Esophagus (tissue), 2 donors: ENCODE measurements around the gene MRRF. TPM values are rescaled to one million over a fixed set of nuclear protein-coding genes. Genes with fewer than 3 reads are reported as not detected.
"Not testable (repeated sequence)": the region's sequence is repeated elsewhere in the genome, so short reads cannot be mapped to it uniquely, and the experiment has no call there.

Experiments
- H3K27ac ChIP-seq, 2 donors: one replicate each; pipeline ENCODE4 v1.5.1; 2013; ENCODE audit warnings: low read depth in 2 of 2, mild to moderate bottlenecking in 2 of 2, inconsistent platforms in 1 of 2, low read length in 1 of 2, moderate library complexity in 1 of 2
- H3K27me3 ChIP-seq, 2 donors: one replicate each; pipeline ENCODE4 v1.6.1; 2013; ENCODE audit warnings: low read length in 2 of 2, control low read depth in 1 of 2, mild to moderate bottlenecking in 1 of 2; ENCODE audit not compliant: insufficient read depth in 2 of 2, control insufficient read depth in 1 of 2
- H3K36me3 ChIP-seq, 2 donors: one replicate each; pipeline ENCODE4 v1.6.1; 2013; ENCODE audit warnings: low read length in 1 of 2; ENCODE audit not compliant: control insufficient read depth in 2 of 2, insufficient read depth in 2 of 2
- H3K4me1 ChIP-seq, 2 donors: one replicate each; pipeline ENCODE4 v1.6.1; 2013; ENCODE audit warnings: low read length in 1 of 2; ENCODE audit not compliant: control insufficient read depth in 2 of 2, insufficient read depth in 2 of 2
- H3K4me3 ChIP-seq, 2 donors: one replicate each; pipeline ENCODE4 v1.5.1; 2013; ENCODE audit warnings: low read length in 2 of 2, mild to moderate bottlenecking in 2 of 2, low read depth in 1 of 2, moderate library complexity in 1 of 2
- H3K9me3 ChIP-seq, 2 donors: one replicate each; pipeline ENCODE4 v1.6.1; 2013; ENCODE audit warnings: mild to moderate bottlenecking in 2 of 2, low read depth in 1 of 2, low read length in 1 of 2, moderate library complexity in 1 of 2; ENCODE audit not compliant: control insufficient read depth in 2 of 2, insufficient read depth in 1 of 2
- WGBS, 2 donors: extraction: QIAGEN DNeasy Blood & Tissue Kit; methylation state at CpG; one replicate each; pipeline ENCODE4 v1.1.7; 2013; 5-methylcytosine and 5-hydroxymethylcytosine counted together
- polyA plus RNA-seq, 2 donors: library from polyadenylated mRNA; stranded (reverse); fragments of 200-250 nt; gene quantifications; one replicate each; pipeline ENCODE4 v1.2.3, GENCODE V29; 2013
- donor health status: healthy with polysubstance abuse.
- donor health status: Bipolar disorder and iron deficiency.

Gene MRRF
- polyA plus RNA-seq, 2 donors: 22.4 to 36.3 TPM

GRCh38 chr9:122356627-122357026 is 91.9 kb downstream of the MRRF start:
- Histone ChIP-seq H3K4me3 (no peak overlapping the region), H3K4me1 (no peaks in the 10 kb centered on the region), H3K27me3 (no peaks in the 10 kb centered on the region), H3K36me3 (no peaks in the 10 kb centered on the region), H3K9me3 (no peaks in the 10 kb centered on the region), H3K27ac (no peak overlapping the region)
- WGBS, 2 donors: 38 to 61% methylated on average over 2 of the region's 2 CpGs

DNA sequence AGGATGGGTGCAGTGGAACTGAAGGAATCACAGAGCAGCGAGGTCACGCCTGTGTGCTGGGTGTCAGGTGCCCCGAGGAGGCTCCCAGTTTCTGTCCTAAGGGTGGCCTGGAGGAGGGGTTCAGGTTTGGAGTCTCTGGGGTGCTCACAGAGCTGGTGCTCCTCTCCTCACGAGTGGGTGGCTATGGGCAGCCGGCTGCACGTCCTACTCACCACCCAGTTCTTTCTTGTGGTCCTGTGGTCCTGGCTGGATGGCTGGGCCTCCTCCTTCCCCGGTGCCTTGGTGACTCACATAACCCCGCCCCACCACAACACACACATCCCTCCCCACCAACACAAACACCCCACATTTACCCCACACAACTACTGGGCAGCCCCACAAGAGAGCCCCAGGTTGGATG is 96.2 kb downstream of the MRRF start:
- H3K27ac ChIP-seq: no peak overlapping the region
- WGBS, 2 donors: 74 to 76% methylated on average over 8 of the region's 8 CpGs

DNA sequence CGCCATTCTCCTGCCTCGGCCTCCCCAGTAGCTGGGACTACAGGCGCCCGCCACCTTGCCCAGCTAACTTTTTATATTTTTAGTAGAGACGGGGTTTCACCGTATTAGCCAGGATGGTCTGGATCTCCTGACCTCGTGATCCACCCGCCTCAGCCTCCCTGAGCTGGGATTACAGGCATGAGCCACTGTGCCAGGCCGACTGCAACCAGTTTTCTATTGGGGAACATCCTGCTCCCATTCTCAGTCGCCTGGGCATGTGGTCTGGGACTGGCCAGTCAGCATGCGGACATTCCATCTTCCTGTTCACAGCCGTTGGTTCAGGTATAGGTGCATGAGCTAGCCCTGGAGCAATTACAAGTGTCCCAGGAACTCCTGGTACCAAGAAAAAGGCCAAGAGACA is 98.4 kb downstream of the MRRF start:
- not testable (repeated sequence) for H3K4me3 ChIP-seq, H3K27ac ChIP-seq, H3K9me3 ChIP-seq, H3K27me3 ChIP-seq, H3K36me3 ChIP-seq
- H3K4me1 ChIP-seq: peaks cover 0 to 11% of the 10 kb centered on the region in 2 donors
- 93 to 94% methylated on average over 12 of the region's 12 CpGs for WGBS, 2 donors

More for the DNA sequence above, 96.2 kb downstream of the MRRF start:
- peaks cover 0 to 5% of the 10 kb centered on the region in 2 donors for H3K4me1 ChIP-seq
- H3K9me3 ChIP-seq: no peaks in the 10 kb centered on the region
- H3K4me3 ChIP-seq: no peak overlapping the region
- H3K27me3 ChIP-seq: no peaks in the 10 kb centered on the region
- no peaks in the 10 kb centered on the region for H3K36me3 ChIP-seq

DNA sequence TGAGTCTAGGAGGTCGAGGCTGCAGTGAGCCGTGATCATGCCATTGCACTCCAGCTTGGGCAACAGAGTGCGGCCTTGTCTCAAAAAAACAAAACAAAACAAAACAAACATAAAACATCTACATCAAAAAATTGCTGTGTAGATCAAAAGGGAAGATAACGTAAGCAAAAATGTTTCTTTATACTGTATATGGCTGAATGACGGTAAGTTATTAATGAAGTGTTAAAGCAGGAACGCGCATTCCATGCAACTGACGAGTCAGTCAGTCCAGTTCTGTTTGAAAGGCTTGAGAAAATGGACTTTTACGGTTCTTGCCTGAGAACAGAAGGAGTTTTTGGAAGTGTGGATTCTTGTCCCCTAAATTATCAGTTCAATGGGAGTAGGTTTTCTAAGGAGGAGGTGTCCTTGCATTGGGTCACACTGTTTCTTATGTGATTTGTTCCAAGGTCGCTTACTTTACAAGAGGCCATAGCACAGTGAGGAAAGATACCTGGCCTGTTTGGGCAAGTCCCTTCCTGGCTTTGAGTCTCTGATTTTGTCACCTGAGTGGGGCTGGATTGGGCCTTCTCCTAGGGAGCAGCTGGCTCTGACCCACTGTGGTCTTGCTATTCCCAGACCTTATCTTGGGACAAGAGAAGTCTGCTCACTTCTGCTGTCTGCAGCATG is 99.6 kb downstream of the MRRF start:
- 62 to 76% methylated on average over 10 of the region's 10 CpGs for WGBS, 2 donors
- H3K27me3 ChIP-seq: no peaks in the 10 kb centered on the region
- peaks cover 4 to 20% of the 10 kb centered on the region in 2 donors for H3K4me1 ChIP-seq
- no peaks in the 10 kb centered on the region for H3K36me3 ChIP-seq
- H3K27ac ChIP-seq: peak overlapping the region; percentile 73 to 79
- H3K9me3 ChIP-seq: no peaks in the 10 kb centered on the region
- no peak overlapping the region for H3K4me3 ChIP-seq

GRCh38 chr9:122364783-122365150 is 100.1 kb downstream of the MRRF start:
- Histone ChIP-seq H3K27me3 (no peaks in the 10 kb centered on the region), H3K4me3 (no peak overlapping the region), H3K9me3 (no peaks in the 10 kb centered on the region), H3K4me1 (peaks cover 7 to 23% of the 10 kb centered on the region in 2 donors), H3K27ac (peak overlapping the region; percentile 73 to 79), H3K36me3 (no peaks in the 10 kb centered on the region)
- 51 to 66% methylated on average over 10 of the region's 10 CpGs for WGBS, 2 donors

GRCh38 chr9:122366074-122366660 is 101.5 kb downstream of the MRRF start:
- peaks cover 8 to 25% of the 10 kb centered on the region in 2 donors for H3K4me1 ChIP-seq
- H3K36me3 ChIP-seq: no peaks in the 10 kb centered on the region
- H3K27ac ChIP-seq: peak overlapping the region in 1 of 2 donors; percentile 50
- H3K9me3 ChIP-seq: no peaks in the 10 kb centered on the region
- no peak overlapping the region for H3K4me3 ChIP-seq
- H3K27me3 ChIP-seq: no peaks in the 10 kb centered on the region
- 60 to 63% methylated on average over 6 of the region's 6 CpGs for WGBS, 2 donors

DNA sequence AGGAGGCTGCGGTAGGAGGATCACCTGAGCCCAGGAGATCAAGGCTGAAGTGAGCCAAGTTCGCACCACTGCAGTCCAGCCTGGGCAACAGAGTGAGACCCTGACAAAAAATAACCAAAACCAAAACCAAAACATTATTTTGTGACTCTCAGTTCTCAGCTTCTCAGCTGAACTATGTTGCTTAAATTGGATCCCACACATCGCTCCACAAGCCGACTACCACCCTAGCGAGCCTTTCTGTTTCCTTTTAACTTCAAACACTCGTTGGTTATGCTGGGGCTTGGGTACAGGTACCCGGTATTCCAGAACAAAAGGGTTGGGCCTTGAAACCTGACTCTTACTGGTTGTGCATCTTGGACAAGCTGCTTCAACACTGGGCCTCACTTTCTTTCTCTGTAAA is 102.4 kb downstream of the MRRF start:
- Histone ChIP-seq H3K4me3 (no peak overlapping the region), H3K27me3 (no peaks in the 10 kb centered on the region), H3K36me3 (no peaks in the 10 kb centered on the region), H3K27ac (no peak overlapping the region), H3K9me3 (no peaks in the 10 kb centered on the region), H3K4me1 (peaks cover 8 to 25% of the 10 kb centered on the region in 2 donors)
- 90 to 92% methylated on average over 7 of the region's 7 CpGs for WGBS, 2 donors

- Histone ChIP-seq H3K9me3 (no peaks in the 10 kb centered on the region), H3K36me3 (no peaks in the 10 kb centered on the region), H3K4me1 (peaks cover 8 to 25% of the 10 kb centered on the region in 2 donors), H3K27me3 (no peaks in the 10 kb centered on the region), H3K27ac (peak overlapping the region; percentile 42 to 85), H3K4me3 (no peak overlapping the region)
- 73 to 76% methylated on average over 6 of the region's 6 CpGs for WGBS, 2 donors
Measured at GRCh38 chr9:122367774-122368460, 103.2 kb downstream of the MRRF start.

DNA sequence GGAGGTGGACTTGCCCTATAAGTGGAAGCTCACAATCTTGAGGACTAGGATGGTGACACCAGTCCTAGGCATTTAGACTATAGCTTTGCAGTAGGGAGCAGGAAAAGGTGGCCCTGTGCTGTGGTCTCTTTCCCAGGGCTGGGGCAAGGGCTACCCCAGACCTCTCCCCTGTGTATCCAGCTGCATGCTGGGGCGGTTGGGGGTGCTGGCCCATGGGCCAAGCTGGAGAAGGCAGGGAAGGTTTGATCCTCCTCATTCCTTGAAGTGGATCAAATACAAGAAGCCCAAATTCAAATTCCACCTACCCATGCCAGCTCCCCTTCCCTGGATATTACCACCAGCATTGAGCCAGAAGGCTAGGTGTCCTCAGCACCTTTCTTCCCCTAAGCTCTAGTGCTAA is 104.0 kb downstream of the MRRF start:
- WGBS, 2 donors: 97 to 100% methylated on average over 1 of the region's 1 CpG
- Histone ChIP-seq H3K27ac (peak overlapping the region in 1 of 2 donors; percentile 85), H3K9me3 (no peaks in the 10 kb centered on the region), H3K4me1 (peaks cover 8 to 25% of the 10 kb centered on the region in 2 donors), H3K4me3 (no peak overlapping the region), H3K36me3 (no peaks in the 10 kb centered on the region), H3K27me3 (no peaks in the 10 kb centered on the region)
